Endodermal cell (in vitro differentiated cells): ENCODE results near the gene IL31RA. TPM values are rescaled to one million over a fixed set of nuclear protein-coding genes. Genes with fewer than 3 reads are reported as not detected.
A peak's percentile ranks its signal among the peaks of the same experiment; 100 is the strongest.

Experiments used
- DNase-seq: peaks from one replicate; pipeline ENCODE4 v3.0.0-alpha.2; 2017
- H3K27ac ChIP-seq: 2 replicates; pipeline ENCODE4 v1.5.1; 2013; ENCODE audit warnings: mild to moderate bottlenecking, low read depth, low read length, moderate library complexity
- H3K27me3 ChIP-seq: 2 replicates; pipeline ENCODE4 v1.6.1; 2013; ENCODE audit warnings: mild to moderate bottlenecking, low read length, moderate library complexity; ENCODE audit not compliant: insufficient read depth, control insufficient read depth, poor library complexity, severe bottlenecking
- H3K36me3 ChIP-seq: 2 replicates; pipeline ENCODE4 v1.7.0; 2013; ENCODE audit warnings: mild to moderate bottlenecking, low read length, moderate library complexity; ENCODE audit not compliant: control insufficient read depth, insufficient read depth
- H3K4me1 ChIP-seq: one replicate; pipeline ENCODE4 v1.7.0; 2013; ENCODE audit warnings: low read length; ENCODE audit not compliant: control insufficient read depth, insufficient read depth
- H3K4me3 ChIP-seq: 2 replicates; pipeline ENCODE4 v1.5.1; 2013; ENCODE audit warnings: mild to moderate bottlenecking, low read length, moderate library complexity
- H3K9ac ChIP-seq: 2 replicates; pipeline ENCODE4 v1.6.1; 2013; ENCODE audit warnings: mild to moderate bottlenecking, low read length, moderate library complexity; ENCODE audit not compliant: poor library complexity, severe bottlenecking; ENCODE audit errors: extremely low read depth
- H3K9me3 ChIP-seq: 2 replicates; pipeline ENCODE4 v1.6.1; 2013; ENCODE audit warnings: mild to moderate bottlenecking, low read length, moderate library complexity; ENCODE audit not compliant: control insufficient read depth
- H3K27ac Mint-ChIP-seq: 2 replicates; pipeline ENCODE4 v1.8.0; 2020; ENCODE audit warnings: mixed read lengths
- H3K27me3 Mint-ChIP-seq: 2 replicates; pipeline ENCODE4 v1.8.0; 2021; ENCODE audit warnings: mild to moderate bottlenecking, mixed read lengths; ENCODE audit not compliant: insufficient read depth
- H3K36me3 Mint-ChIP-seq: 2 replicates; pipeline ENCODE4 v1.8.0; 2020; ENCODE audit warnings: low read depth, mixed read lengths
- H3K4me1 Mint-ChIP-seq: 2 replicates; pipeline ENCODE4 v1.8.0; 2020; ENCODE audit warnings: mixed read lengths
- H3K4me3 Mint-ChIP-seq: 2 replicates; pipeline ENCODE4 v1.8.0; 2020; ENCODE audit warnings: mild to moderate bottlenecking, moderate library complexity, mixed read lengths
- H3K9me3 Mint-ChIP-seq: 2 replicates; pipeline ENCODE4 v1.8.0; 2020; ENCODE audit warnings: mild to moderate bottlenecking, mixed read lengths
- WGBS, 2 experiments: methylation state at CpG; one replicate each; pipeline versions ENCODE4 v1.1.5 to v1.1.7; 2013; ENCODE audit warnings: missing lambda C conversion rate in 2 of 2, mixed read lengths in 1 of 2; ENCODE audit not compliant: insufficient coverage in 1 of 2, insufficient read length in 1 of 2; 5-methylcytosine and 5-hydroxymethylcytosine counted together
- total RNA-seq, 2 donors: library from RNA; stranded (reverse); fragmentation: NEBNext Ultra II Directional in 1 of 2; extraction: Animal tissue kit (Norgen Biotek cat#: 25700) in 1 of 2; gene quantifications; 2 replicates in 1 of 2; 3 replicates in 1 of 2; pipeline ENCODE4 v1.2.1, GENCODE V29; 2021
- TF ChIP-seq, protein P1 (sequence below): fragments of 200-600 bp; sonication (generic); conservative IDR thresholded peaks from 2 replicates; pipeline ENCODE4 v1.5.0; 2021; ENCODE audit warnings: antibody characterized with exemption, mild to moderate bottlenecking

IL31RA gene
- total RNA-seq, 2 donors from 2014 or later, result not detected

DNA sequence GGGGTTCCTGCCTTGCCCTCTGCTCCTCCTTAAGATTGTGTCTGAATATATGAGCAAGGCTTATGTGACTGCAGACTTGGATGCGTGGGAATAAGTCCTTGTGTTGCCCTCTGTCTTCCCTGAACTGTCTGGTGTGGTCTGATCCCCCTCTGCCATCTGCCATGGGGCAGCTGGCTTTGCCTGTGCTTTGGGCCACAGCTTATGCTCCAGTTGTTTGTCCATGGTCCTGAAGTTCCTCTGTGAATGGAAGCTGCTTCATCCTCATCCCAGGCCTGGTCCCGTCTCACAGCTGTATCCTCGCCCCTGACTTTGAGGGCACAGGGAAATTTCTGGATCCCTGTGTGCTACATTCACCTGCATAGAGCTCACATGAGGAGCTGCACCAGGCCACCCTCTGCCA lies 14.7 kb downstream of the IL31RA start:
- Mint-ChIP-seq H3K27me3 (no peaks in the 10 kb centered on the region), H3K36me3 (no peaks in the 10 kb centered on the region), H3K9me3 (peaks cover 2% of the 10 kb centered on the region), H3K4me3 (no peak overlapping the region), H3K4me1 (no peaks in the 10 kb centered on the region), H3K27ac (no peak overlapping the region)
- TF ChIP-seq, protein P1, sequence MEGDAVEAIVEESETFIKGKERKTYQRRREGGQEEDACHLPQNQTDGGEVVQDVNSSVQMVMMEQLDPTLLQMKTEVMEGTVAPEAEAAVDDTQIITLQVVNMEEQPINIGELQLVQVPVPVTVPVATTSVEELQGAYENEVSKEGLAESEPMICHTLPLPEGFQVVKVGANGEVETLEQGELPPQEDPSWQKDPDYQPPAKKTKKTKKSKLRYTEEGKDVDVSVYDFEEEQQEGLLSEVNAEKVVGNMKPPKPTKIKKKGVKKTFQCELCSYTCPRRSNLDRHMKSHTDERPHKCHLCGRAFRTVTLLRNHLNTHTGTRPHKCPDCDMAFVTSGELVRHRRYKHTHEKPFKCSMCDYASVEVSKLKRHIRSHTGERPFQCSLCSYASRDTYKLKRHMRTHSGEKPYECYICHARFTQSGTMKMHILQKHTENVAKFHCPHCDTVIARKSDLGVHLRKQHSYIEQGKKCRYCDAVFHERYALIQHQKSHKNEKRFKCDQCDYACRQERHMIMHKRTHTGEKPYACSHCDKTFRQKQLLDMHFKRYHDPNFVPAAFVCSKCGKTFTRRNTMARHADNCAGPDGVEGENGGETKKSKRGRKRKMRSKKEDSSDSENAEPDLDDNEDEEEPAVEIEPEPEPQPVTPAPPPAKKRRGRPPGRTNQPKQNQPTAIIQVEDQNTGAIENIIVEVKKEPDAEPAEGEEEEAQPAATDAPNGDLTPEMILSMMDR, result no peak
- H3K27me3 ChIP-seq, result no peaks in the 10 kb centered on the region
- WGBS, 2 experiments, result 91 to 93% methylated on average over 3 of the region's 3 CpGs
- no peak overlapping the region for H3K27ac ChIP-seq
- no peak overlapping the region for H3K4me3 ChIP-seq
- H3K36me3 ChIP-seq, result no peaks in the 10 kb centered on the region
- H3K4me1 ChIP-seq, result no peaks in the 10 kb centered on the region
- H3K9ac ChIP-seq, result no peak overlapping the region
- H3K9me3 ChIP-seq, result no peaks in the 10 kb centered on the region
- peak; percentile 52 for DNase-seq

DNA sequence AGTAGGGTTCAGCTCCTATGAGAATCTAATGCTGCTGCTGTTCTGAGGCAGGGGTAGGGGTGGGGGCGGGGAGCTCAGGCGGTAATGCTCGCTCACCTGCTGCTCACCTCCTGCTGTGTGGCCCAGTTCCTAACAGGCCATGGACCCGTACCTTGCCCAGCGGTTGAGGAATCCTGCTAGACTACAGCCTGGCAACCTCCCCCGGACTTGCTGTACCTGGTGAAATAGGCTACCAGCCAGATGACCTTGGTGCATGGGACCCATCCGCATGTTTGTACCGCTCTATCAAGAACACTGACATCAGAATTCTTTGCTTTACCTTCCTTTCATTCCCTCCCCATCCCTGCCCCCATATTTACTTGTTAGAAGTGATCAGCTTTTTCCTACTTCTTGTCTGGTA lies 15.3 kb downstream of the IL31RA start:
- H3K36me3 Mint-ChIP-seq, result no peaks in the 10 kb centered on the region
- H3K27ac Mint-ChIP-seq, result no peak overlapping the region
- H3K36me3 ChIP-seq, result no peaks in the 10 kb centered on the region
- H3K9ac ChIP-seq, result no peak overlapping the region
- H3K4me3 ChIP-seq, result no peak overlapping the region
- H3K9me3 Mint-ChIP-seq, result peaks cover 2% of the 10 kb centered on the region
- H3K4me1 ChIP-seq, result no peaks in the 10 kb centered on the region
- H3K9me3 ChIP-seq, result no peaks in the 10 kb centered on the region
- DNase-seq, result no peak
- 93 to 100% methylated on average over 2 to 8 of the region's 8 CpGs for WGBS, 2 experiments
- TF ChIP-seq, protein P1, result no peak
- no peak overlapping the region for H3K27ac ChIP-seq
- no peaks in the 10 kb centered on the region for H3K4me1 Mint-ChIP-seq
- no peaks in the 10 kb centered on the region for H3K27me3 Mint-ChIP-seq
- H3K4me3 Mint-ChIP-seq, result no peak overlapping the region
- H3K27me3 ChIP-seq, result no peaks in the 10 kb centered on the region

DNA sequence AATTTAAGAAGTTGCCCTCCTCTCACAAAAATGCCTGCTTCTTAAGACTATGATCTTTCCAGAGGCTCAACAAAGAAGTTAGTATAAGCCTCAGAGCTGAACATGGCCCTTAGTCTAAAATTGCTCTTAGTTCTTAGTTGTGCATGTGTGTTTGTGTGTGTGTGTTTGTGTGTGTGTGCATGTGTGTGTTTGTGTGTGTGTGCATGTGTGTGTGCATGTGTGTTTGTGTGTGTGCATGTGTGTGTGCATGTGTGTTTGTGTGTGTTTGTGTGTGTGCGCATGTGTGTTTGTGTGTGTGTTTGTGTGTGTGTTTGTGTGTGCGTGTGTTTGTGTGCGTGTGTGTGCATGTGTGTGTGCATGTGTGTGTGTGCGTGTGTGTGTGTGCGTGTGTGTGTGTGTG lies 15.8 kb downstream of the IL31RA start:
- no peaks in the 10 kb centered on the region for H3K4me1 Mint-ChIP-seq
- 85 to 100% methylated on average over 1 to 5 of the region's 5 CpGs for WGBS, 2 experiments
- H3K4me3 Mint-ChIP-seq, result no peak overlapping the region
- H3K9me3 ChIP-seq, result no peaks in the 10 kb centered on the region
- no peaks in the 10 kb centered on the region for H3K36me3 ChIP-seq
- no peaks in the 10 kb centered on the region for H3K27me3 ChIP-seq
- H3K27ac ChIP-seq, result no peak overlapping the region
- no peaks in the 10 kb centered on the region for H3K4me1 ChIP-seq
- TF ChIP-seq, protein P1, result no peak
- no peaks in the 10 kb centered on the region for H3K36me3 Mint-ChIP-seq
- DNase-seq, result no peak
- no peak overlapping the region for H3K27ac Mint-ChIP-seq
- no peak overlapping the region for H3K9ac ChIP-seq
- H3K4me3 ChIP-seq, result no peak overlapping the region
- H3K27me3 Mint-ChIP-seq, result no peaks in the 10 kb centered on the region
- no peaks in the 10 kb centered on the region for H3K9me3 Mint-ChIP-seq
